Stimulated activated CD8-positive, alpha-beta memory T cell treated with anti-CD3 and anti-CD28 coated beads, Interleukin-7, amount 100 ng/mL, for 4 hours (primary cell): ENCODE data around the gene SMAP2.
A peak's percentile ranks its signal among the peaks of the same experiment; 100 is the strongest.

Source experiments
- DNase-seq, 2 donors: peaks; one replicate each; pipeline ENCODE4 v3.0.0-alpha.2; 2020; ENCODE audit warnings: low read depth in 2 of 2

The SMAP2 gene

DNA sequence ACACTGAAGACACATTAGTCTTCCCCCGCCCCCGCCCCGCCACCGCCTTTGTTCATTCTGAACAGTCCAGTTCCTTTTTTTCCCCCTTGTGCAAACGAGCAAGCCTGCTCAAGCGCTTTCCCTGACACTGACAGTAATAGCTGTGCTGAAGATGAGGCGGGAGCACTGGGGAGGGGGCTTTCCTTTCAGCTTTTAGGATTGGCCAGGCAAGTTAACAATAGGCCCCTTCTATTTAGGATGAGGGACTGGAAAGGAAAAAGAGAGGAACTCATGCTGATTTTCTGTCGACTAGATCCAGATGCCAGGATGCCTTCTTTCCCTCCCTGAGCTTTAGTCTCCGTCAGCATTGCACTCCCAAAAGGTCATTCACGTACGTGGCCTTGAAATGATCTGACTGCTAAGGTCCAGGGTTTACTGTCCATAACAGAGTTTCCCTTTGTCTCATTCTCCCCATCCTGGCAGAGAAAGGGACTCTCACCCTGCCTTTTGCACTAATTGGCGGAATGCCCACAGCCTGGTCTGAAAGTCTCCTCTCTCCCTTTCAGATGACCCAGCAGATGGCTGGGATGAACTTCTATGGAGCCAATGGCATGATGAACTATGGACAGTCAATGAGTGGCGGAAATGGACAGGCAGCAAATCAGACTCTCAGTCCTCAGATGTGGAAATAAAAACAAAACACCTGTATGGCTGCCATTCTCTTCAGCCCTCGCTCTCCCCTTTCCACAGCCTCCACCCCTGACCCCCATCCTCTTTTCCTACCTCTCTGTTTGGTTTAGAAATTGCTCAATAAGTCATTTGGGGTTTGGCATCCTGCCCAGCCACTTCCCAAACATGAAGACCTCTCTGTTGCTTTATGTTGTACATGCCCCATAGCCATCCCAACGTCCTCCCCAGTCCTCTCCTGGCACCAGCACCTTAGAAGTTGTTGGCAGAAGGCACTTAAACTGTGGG is 48.2 kb downstream of the SMAP2 start:
- no peak for DNase-seq

DNA sequence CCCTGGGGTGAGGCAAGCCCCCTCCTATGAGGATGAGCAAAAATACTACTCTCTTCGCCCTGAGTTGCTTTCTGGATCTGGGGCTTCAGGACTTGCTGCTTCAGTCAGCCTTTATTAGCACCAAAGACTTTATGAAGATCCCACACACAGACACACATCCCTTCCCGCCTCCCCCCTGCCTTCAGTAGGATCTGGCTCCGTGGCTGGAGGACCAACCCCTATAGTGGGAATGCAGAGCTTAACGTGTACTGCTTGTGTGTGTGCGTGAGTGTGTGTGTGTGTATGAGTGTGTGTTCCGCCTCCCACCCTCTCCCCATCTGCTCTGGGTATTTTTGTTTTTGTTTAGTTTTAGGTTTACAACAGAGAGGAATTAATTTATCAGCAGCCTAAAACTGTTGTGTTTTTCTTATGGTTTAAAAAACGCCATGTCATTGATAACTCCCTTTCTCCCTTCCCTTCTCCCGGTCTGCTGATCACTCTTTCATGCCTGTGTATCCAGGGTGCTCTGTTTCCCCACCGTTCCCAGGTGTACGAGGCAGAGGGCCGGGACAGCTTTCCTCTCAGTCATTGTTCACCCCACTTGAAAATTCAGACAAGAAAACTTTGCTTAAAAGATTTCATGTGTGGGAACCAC is 49.2 kb downstream of the SMAP2 start:
- no peak for DNase-seq

DNA sequence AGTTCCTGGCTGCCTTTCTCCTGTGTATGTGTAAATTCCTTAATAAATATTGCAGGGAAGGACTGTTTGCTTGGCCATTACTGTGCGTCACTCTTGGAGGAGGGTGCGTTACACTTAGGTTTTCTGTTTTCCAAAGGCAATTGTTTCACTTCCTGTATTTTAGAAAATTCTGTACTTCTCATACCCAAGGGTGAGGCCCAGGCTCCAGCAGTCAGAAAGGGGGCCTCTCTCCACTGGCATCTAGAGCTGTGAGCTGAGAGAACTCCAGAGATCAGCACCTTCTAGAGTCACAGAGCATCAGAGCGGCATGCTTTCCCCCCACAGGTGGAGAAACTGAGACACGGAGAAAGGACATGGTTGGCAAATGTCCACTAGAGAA is 49.7 kb downstream of the SMAP2 start:
- DNase-seq, result no peak

DNA sequence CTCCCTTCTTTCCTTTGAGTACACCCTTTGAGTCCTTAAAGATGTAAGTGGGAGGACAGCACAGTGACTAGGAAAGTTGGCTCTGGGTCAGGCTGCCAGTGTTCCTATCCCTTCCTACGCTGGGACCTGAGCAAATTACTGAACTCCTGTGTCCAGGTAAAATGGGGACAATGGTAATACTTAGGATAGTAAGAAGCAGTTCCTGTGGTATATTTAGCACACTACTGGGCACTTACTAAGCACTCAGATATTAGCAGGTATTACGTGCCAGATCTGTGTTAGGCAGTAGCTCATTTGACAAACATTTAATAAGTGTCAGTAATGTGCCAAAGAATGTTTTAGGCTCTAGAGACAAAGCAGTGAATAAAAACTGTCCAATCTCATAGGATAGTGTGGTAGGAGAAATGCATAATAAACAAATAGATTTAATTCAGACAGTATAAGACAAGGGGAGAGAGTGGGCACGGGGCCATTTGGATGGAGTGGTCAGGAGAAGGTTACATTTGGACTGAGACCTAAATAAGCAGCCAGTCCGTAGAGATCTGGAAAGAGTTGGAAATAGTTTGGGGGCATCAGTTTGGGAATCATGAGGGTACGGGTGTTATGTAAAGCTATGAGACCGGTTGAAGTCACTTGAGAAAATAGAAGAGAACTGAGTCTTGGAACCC is 50.6 kb downstream of the SMAP2 start:
- DNase-seq, result no peak

DNA sequence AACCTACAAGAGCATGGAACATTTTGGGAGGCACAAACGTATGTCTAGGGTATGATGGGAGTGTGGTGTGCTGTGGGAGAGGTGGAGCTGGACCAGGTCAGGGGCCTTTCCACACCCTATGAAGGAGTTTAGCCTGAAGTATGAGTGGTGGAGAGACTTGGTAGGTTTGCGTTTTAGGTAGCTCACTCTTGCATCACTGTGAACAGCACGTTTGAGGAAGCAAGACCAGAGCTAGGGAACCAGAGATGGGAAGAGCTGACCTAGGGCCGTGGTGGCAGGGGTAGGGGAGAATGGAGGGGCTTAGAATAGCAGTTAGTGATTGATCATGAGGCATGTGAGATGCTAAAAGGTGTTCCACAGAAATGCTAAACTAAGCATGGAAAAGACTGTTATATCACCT is 51.7 kb downstream of the SMAP2 start:
- DNase-seq, result no peak

DNA sequence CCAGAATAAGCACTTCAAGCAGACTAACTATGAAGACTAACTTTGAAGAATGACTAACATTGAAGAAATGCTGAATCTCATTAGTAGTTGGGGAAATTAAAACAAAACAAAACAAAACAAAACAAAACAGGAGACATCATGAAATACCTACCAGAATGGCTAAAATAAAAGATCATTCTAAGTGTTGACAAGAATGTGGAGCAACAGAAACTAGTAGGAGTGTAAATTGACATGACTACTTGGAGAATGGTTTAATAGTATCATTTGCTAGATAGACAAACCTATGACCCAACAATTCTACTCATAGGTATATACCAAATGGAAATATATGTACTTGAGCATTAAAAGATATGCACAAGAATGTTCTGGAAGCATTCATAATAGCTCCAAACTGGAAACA is 57.9 kb downstream of the SMAP2 start:
- DNase-seq, result no peak

DNA sequence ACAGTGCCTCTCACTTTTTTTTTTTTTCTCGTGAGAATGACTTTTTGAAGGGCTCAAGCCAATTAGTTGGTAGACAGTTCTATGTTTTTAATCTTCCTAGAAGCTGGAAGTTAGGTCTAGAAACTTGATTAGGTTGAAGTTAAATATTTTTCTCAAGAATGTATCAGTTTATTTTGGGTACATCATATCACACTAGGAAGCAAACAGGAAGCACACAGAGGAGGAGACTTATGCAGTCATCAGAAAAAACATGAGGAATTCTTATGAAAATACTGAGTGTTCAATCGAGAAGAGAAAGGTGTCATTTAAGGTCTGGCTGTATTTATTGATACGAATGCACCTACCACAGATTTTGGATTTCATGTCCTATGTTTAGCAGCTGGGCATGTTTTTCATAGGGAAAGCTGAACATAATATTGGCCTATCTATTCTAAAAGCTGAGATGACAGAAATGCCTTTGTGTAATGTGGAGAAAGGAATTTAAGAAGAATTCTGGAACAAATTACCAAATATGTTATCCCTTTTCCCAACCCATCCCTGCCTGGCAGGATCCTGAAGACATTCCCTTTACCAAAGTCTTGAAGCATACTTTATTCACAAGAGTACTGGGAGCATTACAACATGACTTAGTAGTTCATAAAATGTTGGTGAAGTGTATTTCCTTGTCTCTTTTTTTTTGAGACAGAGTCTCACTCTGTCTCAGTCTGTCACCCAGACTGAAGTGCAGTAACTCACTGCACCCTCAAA is 59.3 kb downstream of the SMAP2 start:
- DNase-seq, result no peak

DNA sequence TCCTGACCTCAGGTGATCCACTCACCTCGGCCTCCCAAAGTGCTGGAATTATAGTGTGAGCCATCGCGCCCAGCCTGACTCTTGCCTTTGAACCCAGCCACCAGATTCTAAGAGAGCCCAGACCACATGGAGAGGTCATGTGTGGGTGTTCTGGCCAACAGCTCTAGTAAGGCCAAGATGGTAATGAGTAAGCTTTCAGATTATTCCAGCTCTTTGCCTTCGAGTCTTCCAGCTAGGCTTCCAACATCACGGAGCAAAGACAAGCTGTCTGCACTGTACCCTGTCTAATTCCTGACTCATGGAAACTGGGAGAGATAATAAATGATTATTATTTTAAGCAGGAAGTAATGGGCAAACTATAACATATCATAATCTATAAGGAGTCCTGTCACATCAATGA is 61.9 kb downstream of the SMAP2 start:
- no peak for DNase-seq

DNA sequence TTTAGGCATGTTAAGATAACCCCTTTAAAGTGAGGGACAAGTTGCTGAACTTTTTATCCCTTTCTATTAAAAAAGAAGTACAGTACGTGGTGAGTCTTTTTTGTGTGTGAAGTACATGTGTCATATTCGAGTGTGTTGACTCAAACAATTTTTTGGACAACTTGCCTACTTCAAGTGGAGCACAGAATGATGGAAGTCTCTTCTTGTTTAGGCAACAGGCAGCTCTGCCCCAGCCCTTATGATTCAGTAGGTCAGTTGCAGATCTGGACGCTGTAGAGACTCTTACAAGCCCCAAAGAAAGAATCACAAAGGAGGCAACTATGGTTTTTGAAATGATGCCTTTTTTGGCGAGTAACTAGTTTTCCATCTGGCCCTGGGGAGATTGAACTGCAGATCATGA is 62.3 kb downstream of the SMAP2 start:
- DNase-seq, result no peak

DNA sequence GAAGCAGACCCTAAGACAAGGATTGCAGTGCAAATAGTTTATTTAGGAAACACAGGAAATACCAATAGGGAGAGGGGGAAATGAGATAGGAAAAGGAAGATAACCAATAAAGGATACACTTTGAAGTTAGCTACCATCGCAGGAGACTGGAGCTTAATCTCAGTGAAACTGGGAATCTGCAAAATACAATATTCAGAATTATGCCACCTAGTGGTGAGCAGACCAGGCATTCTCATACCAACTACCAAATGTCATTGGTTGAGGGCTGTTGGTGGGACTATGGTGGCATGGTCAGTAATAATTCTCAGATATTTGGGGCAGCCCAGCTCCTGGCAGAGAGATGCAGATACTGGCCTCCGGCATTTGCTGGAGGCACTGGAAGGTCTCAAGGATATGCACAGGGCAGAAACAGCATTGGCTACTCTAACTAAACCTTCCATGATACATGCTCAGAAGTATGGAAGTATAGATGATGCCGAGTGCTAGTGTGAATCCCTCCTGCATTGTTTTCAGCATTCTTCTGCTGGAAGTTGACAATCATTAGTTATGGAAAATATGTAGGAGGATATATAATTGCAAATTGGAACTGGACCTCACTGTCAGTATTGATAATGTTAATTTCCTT is 65.0 kb downstream of the SMAP2 start:
- DNase-seq, result no peak

DNA sequence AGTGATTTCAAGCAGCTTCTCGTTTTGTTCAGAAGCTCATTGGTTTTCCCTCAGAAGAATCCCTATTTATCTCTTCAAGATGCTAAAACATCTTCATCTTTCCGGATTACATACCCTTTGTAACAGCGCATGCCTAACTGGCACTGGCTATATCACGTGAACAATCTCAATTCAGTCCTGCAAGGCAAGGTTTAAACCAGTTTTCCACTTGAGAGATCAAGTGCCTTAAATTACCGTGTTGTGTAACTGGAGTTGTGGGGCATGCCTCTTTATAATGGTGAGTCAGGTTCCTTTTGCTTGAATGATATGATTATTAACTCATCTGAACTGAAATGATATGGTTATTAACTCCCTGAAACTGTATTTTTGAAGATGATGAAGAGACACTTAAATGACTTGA is 65.7 kb downstream of the SMAP2 start:
- DNase-seq, result no peak

DNA sequence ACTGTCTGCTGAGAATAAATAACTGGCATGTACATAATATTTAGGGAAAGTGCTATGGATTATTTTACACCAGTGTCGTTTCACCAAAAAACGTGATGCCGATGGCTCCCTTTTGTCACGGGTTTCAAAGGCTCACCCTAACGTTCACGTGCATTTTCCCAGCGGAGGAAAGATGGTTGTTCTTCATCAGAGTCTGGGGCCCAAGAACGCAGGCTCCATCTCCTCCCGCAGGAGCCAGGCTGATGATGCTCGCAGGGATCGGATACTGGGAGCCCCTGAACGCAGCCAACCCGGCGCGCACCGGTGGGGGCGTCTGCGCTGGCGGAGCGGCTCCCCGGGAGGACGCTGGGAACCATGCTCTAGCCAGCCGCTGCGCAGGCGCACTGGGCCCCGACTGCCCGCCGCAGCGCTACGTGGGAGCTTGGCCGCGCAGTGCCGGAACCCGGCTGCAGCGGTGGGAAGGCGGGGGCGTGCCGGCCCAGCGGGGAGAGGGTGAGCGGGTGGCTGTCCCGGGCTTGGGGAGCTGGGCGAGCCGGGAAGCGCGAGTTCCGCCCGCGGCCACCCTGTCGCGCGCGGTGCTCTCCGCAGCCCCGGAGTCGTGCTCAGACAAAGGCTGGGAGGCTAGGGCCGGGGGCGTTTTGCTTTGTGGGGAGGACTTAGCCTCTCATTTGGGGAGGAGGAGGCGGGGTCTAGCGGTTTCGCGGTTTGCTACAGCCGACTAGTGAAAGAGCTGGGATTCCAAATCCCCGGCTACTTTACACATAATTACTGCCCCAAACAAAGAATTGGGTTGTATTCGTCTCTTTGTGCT is 76.4 kb downstream of the SMAP2 start, which contains the start of gene ZFP69B:
Gene ZFP69B (plus strand): TSS at position 793 of the 811 bp plus-strand sequence. CDS start 486 bp downstream, outside the sequence.
- DNase-seq, result peak; percentile 81 to 89

DNA sequence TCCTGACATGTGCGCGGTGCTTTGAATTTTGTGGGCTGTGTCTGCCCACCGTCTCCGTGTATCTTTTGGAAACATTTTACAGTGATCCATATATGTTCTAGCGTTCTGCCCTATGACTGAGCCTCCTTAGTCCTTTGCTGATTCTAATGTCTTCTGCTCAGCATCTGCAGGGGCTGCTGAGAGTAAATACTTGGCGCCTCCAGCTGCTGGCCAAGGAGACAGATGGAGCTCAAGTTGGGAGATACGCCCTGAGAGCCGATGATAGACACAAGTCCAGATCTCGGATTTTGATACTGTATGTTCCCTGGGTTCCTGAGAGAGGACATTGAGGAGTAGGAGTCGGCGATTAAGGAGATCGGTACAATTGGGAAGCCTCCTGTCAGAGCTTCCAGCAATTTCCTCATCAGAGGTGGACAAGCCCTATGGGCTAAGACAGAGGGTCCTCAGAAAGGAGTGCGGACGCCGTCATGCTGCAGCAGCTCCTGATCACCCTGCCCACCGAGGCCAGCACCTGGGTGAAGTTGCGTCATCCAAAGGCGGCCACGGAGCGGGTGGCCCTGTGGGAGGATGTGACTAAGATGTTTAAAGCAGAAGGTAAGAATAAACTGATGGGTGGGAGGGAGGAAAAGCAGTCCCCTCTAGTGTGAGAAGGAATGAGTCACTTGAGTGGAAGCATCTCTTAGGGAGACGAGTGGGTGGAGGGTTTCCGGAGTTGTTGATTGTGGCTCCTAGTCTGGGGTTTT is 77.1 kb downstream of the SMAP2 start:
- peak; percentile 85 to 89 for DNase-seq

DNA sequence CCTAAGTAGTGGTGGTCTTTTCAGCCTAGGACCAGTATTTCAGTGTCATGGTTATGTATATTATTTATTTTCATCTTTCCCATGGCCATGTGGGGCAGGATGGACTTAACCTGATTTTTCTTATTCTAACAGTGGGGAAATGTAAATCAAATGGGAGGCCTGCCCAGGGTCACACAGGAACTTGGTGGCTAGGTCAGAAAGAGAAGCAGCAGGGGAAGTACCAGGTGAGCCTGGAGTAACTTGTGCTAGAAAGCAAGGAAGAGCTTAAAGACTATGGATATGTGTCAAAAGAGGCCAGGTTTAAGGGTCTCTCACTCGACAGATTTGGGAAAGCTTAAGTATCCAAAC is 77.7 kb downstream of the SMAP2 start:
- DNase-seq, result no peak

DNA sequence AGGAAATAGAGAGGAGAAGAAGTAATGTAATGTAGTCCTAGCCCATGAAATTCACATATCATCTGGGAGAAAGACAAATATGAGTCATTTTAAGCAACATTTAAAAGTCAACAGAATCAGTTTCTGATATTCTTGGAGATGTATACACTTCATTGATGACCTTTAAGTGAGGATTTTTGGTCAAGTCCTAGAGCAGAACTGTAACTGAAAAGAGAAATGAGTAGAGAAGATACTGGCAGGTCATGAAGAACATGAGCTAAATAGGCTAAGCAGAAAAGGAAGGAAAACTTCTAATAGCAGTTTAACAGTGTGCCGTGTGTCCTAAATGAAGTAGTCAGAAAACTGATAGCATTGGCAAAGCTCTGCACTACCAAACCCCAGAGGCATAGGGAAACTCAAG is 81.3 kb downstream of the SMAP2 start:
- no peak for DNase-seq

DNA sequence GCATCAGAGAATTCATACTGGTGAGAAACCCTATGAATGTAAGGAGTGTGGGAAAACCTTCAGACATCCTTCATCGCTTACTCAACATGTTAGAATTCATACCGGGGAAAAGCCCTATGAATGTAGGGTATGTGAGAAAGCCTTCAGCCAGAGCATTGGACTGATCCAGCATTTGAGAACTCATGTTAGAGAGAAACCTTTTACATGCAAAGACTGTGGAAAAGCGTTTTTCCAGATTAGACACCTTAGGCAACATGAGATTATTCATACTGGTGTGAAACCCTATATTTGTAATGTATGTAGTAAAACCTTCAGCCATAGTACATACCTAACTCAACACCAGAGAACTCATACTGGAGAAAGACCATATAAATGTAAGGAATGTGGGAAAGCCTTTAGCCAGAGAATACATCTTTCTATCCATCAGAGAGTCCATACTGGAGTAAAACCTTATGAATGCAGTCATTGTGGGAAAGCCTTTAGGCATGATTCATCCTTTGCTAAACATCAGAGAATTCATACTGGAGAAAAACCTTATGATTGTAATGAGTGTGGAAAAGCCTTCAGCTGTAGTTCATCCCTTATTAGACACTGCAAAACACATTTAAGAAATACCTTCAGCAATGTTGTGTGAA is 89.5 kb downstream of the SMAP2 start:
- no peak for DNase-seq

DNA sequence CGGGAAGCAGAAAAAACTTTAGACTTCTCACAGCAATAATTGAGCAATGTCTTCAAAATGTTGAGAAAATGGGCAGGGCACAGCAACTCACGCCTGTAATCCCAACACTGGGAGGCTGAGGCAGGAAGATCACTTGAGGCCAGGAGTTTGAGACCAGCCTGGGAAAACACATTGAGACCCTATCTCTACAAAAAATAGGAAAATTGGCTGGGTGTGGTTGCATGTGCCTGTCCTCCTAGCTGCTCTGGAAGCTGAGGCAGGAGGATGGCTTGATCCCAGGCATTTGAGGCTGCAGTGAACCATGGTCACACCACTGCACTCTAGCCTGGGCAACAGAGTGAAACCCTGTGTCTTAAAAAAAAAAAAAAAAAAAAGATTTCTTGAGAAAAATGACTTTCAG is 95.8 kb downstream of the SMAP2 start:
- DNase-seq, result no peak
